Measurements from ENCODE around the gene MSH6.

The MSH6 gene, protein sequence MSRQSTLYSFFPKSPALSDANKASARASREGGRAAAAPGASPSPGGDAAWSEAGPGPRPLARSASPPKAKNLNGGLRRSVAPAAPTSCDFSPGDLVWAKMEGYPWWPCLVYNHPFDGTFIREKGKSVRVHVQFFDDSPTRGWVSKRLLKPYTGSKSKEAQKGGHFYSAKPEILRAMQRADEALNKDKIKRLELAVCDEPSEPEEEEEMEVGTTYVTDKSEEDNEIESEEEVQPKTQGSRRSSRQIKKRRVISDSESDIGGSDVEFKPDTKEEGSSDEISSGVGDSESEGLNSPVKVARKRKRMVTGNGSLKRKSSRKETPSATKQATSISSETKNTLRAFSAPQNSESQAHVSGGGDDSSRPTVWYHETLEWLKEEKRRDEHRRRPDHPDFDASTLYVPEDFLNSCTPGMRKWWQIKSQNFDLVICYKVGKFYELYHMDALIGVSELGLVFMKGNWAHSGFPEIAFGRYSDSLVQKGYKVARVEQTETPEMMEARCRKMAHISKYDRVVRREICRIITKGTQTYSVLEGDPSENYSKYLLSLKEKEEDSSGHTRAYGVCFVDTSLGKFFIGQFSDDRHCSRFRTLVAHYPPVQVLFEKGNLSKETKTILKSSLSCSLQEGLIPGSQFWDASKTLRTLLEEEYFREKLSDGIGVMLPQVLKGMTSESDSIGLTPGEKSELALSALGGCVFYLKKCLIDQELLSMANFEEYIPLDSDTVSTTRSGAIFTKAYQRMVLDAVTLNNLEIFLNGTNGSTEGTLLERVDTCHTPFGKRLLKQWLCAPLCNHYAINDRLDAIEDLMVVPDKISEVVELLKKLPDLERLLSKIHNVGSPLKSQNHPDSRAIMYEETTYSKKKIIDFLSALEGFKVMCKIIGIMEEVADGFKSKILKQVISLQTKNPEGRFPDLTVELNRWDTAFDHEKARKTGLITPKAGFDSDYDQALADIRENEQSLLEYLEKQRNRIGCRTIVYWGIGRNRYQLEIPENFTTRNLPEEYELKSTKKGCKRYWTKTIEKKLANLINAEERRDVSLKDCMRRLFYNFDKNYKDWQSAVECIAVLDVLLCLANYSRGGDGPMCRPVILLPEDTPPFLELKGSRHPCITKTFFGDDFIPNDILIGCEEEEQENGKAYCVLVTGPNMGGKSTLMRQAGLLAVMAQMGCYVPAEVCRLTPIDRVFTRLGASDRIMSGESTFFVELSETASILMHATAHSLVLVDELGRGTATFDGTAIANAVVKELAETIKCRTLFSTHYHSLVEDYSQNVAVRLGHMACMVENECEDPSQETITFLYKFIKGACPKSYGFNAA (N-terminal part only)

DNA sequence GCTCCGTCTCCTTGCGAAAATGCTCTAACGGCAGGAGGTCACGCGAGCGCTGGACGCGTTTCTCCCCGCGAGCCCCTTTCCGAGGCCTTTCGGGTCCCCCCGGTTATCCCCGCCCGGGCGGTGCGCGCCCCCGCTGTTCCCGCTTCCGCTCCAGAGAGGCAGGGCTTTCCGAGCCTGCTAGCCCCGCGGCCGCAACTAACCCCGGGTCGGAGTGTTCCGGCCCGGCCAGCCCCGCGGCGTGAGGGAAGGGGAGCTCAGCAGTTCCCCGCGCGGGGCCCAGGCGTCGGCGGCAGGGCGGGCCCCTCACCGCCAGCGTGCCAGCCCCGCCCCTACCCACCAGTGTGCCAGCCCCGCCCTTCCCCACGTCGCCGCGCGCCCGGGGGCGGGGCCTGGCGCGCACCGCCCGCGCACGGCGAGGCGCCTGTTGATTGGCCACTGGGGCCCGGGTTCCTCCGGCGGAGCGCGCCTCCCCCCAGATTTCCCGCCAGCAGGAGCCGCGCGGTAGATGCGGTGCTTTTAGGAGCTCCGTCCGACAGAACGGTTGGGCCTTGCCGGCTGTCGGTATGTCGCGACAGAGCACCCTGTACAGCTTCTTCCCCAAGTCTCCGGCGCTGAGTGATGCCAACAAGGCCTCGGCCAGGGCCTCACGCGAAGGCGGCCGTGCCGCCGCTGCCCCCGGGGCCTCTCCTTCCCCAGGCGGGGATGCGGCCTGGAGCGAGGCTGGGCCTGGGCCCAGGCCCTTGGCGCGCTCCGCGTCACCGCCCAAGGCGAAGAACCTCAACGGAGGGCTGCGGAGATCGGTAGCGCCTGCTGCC is at the start of gene MSH6:
Gene MSH6, plus strand, starts transcription at position 475 of the 815 bp plus-strand sequence. Its CDS starts 89 bp downstream, at position 564.
- DNase-seq: peak; percentile 94

DNA sequence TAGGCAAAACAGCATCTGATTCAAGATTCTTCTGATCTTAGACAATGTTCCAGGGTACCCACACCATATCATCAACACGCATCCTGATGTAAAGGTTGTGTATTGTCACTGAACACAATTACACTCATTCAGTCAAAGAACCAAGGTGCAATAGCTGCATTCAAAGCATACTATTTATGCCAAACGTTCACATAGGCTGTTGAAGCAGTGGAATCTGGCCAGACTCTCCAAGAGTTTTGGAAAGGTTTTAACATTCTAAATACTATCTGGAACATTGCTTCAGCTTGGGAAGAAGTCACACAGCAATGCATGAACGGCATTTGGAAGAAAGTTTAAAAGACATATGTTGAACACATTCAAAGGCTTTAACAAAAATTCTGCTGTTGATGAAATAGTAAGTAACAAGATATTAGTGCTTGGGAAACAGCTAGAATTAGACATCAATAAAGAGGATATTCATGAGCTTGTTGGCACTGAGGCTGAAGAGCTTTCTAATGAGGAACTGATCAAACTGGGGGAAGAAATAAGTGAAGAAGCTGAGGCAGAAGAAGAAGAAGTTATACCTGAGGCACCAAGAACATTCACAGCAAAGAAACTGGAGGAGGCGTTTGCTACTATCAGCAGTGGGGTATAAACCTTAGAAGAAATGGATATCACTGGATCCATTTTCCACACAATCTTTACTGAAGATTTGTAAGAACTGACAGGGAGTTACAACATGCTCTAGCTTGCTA is 47.6 kb upstream of the MSH6 start:
- peak; percentile 36 for DNase-seq

DNA sequence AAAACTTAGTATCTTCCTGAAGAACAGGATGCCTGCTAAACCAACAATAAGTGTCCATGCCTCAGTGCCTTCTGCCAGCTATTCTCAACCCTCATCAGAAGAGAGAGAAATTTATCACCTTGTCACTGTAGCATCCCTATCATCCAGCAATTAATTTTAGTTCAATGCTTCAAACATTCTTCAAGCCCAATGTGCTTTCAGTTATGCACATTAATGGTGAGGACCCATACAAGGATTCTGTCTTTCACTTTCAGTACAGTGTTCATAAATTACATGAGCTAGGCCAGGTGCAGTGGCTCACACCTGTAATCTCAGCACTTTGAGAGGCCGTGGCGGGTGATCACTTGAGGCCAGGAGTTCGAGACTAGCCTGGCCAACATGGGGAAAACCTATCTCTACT is 47.0 kb upstream of the MSH6 start:
- DNase-seq: no peak

DNA sequence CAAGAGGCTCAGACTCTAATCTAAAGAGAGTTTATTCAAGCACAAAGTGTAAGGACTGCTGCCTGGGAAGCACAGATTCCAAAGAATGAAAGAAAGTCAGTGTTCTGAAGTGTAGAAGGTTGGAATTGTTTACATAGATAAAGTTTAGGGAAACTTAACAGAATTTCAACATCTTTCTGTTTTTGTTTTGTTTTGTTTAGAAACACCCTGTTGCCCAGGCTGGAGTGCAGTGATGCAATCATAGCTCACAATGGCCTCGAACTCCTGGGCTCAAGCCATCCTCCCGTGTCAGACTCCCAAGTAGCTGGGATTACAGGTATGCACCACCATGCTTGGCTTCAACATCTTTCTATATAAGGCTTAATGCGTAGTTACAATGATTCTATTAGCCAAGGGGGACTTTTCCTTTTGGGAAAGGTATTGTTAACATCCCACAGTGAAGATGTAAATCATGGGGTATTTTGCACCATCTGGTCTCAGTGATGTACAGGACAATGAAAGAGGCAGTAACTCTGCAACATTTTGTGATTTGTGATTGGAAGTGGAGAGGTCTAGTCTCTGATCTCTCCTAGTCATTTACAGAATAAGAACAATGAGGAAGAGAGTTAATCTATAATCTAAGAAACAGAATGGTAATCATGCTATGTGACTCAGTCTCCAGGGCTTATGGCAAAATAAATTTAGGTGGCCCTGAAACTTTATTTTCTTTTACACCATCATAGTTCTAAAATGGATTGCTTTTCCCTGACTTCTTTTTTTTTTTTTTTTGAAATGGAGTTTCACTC is 45.6 kb upstream of the MSH6 start:
- DNase-seq: no peak

DNA sequence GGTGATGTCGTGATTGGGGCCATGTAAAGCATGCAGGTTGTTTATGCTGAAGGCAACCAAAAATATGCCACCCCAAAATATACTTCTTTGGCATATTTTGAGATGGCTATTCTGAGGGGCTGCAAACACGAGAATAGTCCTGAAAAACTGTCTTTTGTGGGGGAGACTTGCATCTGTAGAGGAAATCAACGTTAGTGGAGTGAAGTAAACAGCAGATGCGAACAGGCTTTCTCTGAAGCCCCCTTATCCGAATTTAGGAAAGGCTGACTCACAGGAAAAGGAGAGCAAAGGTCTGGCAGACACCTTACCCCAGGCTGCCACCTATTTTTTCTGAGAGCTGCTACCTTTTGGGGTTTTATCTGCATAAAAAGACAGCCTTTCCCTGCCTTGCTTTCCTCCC is 44.6 kb upstream of the MSH6 start:
- no peak for DNase-seq

DNA sequence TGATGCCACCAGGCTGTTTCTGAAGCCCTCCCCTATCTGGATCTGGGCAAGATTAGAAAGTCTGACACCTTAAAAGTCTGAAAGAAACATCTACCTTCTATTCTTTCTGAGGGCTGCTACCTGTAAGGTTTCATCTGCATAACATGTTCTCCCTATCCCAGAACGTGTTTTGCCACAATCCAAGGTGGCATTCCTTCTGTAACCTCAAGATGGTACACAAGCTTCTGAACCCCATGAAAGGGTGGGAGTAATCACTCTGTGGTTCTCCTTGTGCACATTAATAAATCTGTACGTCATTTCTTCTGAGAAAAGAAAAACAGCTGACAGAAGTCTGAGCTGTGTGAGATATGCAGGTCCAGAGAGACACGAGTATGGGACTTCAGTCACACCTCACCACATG is 41.8 kb upstream of the MSH6 start:
- DNase-seq: no peak

DNA sequence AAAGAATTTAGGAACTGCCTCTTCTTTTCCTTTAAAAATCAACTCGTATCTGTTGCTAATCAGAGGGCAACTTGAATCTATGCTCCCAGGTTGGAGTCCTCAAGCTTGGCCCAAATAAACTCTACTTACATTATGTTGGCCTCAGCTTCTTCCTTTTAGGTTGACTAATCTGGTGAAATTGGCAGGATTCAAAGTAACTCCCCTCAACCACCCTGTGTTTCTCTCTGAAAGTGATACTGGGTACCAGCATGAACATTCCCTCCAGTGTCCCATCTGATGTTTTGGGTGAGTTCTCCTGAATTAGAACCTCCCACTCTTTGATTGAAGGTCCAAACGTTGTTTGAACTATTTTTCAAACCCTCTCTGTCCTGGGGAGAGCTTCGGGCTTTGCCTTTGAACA is 41.3 kb upstream of the MSH6 start:
- no peak for DNase-seq

DNA sequence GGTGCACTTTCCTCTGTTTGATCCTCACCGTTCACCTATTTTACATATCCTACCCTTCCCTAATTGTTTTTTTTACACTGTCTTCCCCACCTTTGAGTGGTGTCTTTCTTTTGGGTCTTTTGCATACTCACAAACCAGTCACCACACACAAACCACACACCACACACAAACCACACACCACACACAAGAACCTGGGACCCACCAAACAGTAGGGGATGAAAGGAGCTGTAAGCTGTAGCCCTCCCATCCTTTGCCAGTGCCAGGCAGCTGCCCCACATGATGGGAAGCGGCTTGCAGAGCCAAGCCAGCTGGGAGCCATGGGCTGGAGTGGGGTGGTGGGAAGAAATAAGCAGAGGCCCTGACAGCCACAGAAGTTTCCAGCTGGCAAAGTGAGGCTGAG is 38.9 kb upstream of the MSH6 start:
- DNase-seq: no peak

DNA sequence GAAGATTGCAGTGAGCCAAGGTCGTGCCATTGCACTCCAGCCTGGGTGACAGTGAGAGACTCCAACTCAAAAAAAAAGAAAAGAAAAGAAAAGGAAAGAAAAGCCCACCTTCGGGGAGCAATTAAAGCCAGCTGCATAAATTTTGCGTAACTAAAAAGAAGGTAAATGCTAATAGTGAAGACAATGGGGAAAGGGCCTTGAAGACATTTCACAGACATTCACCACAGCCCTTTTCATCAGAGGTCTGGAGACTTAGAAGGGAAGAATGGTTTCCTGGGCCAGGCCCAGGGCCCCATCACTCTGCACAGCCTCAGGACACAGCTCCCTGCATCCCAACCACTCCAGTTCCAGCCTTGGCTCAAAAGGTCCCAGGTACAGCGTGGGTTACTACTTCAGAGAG is 35.1 kb upstream of the MSH6 start:
- no peak for DNase-seq

DNA sequence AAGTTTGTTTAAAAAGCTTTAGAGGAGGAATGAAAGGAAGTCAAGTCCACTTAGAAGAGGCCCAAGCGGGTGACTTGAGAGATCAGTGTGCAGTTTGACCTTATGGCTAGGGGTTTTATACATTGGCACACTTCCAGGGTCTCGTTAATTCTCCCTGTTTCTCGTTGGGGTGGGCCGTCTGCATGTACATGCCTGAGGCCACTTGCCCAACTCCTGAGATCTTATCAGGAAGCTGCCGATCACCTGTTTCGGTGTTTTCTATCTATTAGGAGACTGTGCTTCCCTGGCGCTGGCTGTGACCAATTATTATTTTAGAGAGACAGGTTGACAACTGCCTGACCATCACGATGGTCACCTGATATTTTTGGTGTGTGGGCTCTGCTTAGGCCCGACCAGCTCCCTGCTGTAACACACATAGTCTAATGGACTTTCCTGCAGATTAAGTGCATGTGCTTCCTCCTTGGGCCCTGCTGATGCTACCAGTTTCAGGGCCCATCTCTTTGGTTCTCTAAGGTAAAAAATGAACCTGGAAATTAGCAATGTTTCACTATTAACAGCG is 31.0 kb upstream of the MSH6 start:
- DNase-seq: no peak

DNA sequence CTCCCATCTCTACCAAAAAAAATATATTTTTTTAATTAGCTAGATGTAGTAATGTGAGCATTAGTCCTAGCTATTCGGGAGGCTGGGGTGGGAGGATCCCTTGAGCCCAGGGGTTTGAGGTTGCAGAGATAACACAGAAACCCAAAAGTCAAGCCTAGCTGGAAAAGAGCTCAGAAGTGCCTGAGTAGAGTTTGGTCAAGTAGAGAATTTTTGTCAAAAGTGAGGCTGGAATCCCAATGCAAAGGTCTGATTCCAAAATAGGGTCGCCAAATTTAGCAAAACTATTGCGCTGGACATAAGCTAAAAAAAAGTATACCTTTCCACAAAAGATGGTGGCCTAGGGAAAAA is 15.5 kb upstream of the MSH6 start:
- no peak for DNase-seq

DNA sequence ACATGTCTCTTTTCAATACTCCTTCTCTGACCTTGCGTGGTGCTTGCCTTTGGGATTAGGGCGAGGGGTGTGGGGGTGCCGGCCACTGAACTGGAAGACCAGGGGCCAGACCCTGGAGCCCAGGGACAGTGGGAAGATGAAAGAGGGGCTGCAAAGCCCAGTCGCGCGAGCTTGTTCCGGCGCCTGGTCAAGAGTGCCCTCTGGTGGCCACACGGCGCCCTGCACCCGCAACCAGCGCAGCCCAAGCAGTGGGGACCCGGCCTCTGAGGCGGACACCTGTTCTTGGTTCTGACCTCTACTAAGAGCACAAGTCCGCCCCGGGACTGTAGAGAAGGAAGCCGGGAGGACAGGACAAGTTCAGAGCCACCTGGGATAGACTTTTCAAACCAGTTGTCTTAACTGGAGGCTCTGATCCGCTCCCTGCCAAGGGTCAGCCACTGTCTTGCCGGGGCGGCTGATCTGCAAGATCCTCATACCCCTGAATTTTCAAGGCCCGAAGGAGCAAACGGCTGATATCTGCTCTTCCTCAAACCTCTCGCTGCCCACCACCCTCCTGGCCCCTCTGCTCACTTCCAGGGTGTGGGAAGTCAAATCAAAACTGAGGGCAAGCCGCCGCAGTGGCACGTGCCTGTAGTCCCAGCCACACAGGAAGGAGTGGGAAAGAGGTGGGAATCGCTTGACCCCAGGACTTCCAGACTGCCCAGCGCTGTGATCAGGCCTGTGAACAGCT is 14.9 kb upstream of the MSH6 start:
- peak; percentile 77 for DNase-seq

DNA sequence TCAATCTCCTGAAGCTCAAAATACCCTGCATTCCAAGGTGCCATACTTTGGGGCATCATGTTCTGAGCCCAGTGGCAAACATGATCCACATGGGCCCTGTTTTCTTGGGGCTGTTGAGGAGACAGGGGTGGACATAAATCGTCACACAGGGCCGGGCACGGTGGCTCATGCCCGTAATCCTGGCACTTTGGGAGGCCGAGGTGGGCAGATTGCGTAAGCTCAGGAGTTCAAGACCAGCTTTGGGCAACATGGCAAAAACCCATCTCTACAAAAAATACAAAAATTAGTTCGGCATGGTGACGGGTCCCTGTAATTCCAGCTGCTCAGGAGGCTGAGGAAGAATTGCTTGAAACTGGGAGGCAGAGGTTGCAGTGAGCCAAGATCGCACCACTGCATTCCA is 13.6 kb upstream of the MSH6 start:
- DNase-seq: no peak

DNA sequence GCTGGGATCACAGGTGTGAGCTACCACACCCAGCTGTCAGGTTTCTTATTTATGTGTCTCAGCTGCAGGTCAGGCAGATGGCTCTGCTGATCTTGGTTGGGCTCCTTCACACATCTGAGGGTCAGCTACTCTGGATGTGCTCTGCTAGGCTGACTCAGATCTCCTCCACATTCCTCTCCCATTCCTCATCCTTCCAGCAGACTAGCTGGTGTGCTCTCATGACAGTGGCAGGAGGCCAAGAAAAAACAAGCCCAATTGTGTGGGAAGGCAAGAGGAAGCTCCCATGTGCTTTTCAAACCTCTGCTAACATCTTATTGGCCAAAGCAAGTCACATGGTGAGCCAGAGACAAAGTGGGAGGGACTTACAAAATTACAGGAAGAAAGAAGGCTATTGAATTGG is 11.7 kb upstream of the MSH6 start:
- DNase-seq: no peak

DNA sequence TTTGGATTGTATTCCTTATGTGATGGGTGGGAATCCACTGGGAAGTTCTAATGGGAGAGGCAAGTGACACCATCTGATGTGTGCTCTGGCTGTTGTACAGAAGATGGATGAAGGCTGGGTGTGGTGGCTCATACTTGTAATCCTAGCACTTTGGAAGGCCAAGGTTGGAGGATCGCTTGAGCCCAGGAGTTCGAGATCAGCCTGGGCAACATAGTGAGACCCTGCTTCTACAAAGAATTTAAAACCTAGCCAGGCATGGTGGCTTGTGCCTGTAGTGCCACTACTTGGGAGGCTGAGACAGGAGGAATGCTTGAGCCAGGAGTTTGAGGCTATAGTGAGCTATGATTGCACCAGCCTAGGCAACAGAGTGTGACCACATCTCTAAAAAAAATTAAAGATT is 10.6 kb upstream of the MSH6 start:
- DNase-seq: no peak

DNA sequence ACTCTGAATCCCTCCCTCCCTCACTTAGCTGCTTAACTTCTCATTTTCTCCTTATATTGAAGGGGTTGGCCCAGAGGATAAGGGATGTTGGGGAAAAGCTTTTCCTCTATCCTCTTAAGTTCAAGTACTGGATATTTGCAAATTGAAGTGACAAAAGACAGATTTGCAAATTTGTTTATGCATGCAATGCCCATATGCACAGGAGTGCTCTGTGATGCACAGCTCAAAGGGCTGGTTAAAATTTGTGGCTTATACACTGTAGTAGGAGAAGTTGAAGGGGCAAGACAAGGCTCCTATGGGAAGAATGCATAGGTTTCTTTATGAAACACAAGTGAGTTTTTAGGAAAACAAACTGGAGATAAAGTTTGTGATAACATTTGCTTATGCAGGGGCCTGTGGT is 8.4 kb upstream of the MSH6 start:
- no peak for DNase-seq

DNA sequence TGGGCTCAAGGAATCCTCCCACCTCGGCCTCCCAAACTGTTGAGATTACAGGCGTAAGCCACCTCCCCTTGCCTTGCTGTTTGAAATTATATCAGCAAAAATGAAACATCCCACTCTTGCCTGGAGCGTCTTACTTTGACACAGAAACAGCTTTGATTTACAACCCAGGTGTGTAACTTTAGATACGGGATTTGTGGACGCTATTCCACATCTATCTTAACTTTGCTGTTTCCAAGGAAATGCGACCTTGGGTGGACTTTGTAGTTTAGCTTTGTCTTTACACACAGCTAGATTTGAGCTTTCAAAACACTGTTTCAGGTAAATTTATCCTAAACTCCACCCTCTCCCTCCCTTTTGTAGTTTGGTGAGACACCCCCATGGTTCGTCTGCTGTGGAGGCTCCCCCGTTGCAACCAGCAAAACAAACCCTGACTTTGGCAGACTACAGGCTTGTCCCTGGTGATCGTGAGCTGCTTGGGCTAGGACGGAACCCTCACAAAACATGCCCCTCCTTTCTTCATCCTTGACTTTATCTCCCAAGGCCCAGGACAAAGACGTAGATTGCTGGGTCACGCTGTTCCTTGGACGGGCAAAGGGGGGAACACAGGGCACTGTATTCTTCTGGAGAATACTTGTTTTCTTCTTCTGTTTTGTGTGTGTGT is 5.5 kb upstream of the MSH6 start:
- no peak for DNase-seq

DNA sequence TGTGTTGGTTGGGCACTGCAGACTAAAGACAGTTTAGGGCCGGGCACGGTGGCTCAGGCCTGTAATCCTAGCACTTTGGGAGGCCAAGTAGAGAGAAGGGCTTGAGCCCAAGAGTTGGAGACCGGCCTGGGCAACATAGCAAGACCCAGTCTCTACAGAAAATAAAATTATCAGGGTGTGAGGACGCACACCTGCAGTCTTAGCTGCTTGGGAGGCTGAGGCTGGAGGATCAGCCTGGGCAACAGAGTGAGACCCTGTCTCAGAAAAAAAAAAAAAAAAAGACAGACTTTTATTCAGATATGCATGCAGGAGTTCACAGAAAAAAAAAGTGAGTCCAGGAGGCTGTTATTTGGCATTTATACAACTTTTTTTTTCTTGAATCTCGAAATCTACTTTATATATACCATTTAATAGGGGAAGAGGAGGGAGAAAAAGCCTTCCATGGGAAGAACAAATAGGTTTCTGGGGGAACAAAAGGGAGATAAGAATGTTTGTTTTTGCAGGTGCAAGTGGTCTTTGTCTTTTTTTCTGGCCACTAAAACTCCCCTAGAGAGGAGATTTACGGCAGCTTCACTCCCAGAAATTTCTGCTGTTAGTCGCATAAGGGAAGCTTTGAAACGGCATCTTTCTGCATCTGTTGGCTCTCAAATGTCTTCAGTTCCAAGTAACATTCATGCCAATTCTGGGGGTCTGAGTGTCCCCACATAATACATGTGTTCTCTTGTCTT is 4.1 kb upstream of the MSH6 start:
- no peak for DNase-seq

DNA sequence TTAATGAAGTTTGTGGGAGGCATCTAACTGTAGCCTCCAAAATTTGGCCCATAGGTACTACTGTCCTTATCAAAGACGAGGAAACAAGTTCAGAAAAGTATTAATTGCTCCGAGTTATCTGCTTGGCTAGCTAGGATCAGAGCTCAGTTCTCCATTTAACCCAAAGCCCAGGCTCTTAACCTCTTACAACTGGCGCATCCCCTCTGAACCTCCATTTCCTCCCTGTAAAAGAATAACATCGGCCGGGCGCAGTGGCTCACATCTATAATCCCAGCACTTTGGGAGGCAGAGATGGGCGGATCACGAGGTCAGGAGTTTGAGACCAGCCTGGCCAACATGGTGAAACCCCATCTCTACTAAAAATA is 3.5 kb upstream of the MSH6 start:
- no peak for DNase-seq
